ELR (cell line): ENCODE data around the gene SIN3B.
"Not testable (repeated sequence)": the region's sequence is repeated elsewhere in the genome, so short reads cannot be mapped to it uniquely, and the experiment has no call there.

ENCODE experiments used
- DNase-seq: peaks from one replicate; pipeline ENCODE4 v3.0.0-alpha.2; 2015; ENCODE audit warnings: low read depth

SIN3B gene

DNA sequence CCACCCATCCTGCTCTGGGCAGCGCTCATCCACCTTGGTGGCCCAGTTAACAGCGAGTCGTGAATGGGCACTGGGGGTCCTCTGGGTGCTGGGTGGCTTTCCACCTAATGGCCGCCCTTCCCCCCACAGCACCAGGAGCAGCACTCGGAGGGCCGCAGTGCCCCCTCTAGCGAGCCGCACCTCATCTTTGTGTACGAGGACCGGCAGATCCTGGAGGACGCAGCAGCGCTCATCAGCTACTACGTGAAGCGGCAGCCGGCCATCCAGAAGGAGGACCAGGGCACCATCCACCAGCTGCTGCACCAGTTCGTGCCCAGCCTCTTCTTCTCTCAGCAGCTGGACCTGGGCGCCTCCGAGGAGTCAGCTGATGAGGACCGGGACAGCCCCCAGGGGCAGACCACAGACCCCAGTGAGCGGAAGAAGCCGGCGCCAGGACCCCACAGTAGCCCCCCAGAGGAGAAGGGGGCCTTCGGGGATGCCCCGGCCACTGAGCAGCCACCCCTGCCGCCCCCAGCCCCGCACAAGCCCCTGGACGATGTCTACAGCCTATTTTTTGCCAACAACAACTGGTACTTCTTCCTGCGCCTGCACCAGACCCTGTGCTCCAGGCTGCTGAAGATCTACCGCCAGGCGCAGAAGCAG lies 40.3 kb downstream of the SIN3B start:
- no peak for DNase-seq

DNA sequence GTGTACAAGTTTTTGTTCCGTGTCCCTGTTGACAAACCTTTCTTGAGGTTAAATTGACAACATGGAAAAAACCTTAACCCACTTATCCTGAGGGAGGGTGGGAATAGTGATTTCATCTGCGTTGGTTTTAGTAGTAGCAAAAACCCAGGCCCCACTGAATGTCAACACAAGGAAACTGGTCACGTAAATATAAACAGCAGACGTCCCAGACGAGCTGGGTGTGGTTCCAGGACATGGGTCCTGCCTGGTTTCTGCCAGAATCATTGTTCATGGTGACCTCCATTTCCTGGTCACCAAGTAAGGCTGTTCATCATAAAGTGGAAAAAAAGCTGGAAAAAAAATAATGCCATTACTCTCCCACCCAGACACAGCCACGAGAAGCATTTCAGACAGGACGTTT lies 42.7 kb downstream of the SIN3B start:
- DNase-seq: no peak

DNA sequence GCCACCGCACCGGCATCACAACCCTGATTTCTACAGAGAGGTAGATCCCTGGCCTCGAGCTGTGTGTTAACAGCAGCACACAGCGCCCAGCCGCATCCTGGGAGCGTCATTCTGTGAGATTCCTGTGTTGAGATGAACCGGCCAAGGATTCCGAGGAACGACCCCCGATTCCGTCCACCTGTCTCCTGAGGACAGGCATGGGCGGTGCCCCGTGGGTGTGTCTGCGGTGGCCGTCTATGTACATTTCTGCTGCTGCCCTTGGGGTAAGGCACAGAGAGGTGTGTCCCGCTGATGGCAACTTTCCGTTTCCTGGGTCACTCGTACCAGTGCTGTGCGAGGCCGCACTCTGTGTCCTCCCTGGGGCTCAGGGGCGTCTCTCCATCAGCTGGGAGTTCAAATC lies 43.5 kb downstream of the SIN3B start:
- DNase-seq: no peak

DNA sequence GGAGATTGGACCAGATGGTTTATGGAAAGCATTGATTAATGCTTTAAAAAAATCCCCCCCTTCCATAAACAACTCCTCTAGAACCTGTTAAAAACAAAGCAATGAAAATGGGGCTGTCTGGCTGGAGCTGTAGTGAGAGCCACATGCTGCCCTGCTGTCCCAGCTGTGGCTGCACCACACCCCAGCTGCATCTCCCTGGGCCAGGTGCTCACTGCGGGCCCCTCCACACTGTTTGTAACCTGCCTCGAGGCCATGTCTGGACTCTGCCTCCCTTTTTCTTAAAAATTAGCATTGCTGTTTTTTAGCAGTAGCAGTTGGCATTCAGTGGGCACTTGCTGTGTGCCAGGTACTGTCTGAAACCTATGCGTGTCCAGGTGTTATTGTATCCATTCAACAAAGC lies 44.4 kb downstream of the SIN3B start:
- no peak for DNase-seq

DNA sequence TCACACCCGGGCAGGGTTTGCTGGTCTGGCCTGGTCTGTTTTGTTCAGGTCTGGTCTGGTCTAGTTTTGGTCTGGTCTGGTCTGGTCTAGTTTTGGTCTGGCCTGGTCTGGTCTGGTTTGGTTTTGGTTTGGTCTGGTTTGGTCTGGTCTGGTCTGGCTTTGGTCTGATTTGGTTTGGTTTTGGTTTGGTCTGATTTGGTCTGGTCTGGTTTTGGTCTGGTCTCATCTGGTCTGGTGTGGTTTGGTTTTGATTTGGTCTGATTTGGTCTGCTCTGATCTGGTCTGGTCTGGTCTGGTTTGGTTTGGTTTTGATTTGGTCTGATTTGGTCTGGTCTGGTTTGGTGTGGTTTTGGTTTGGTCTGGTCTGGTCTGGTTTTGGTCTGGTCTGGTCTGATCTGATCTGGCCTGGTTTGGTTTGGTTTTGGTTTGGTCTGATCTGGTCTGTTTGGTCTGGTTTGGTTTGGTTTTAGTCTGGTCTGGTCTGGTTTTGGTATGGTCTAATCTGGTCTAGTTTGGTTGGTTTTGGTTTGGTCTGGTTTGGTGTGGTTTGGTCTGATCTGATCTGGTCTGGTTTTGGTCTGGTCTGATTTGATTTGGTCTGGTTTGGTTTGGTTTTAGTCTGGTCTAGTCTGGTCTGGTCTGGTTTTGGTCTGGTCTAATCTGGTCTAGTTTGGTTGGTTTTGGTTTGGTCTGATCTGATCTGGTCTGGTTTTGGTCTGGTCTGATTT lies 45.2 kb downstream of the SIN3B start:
- no peak for DNase-seq

DNA sequence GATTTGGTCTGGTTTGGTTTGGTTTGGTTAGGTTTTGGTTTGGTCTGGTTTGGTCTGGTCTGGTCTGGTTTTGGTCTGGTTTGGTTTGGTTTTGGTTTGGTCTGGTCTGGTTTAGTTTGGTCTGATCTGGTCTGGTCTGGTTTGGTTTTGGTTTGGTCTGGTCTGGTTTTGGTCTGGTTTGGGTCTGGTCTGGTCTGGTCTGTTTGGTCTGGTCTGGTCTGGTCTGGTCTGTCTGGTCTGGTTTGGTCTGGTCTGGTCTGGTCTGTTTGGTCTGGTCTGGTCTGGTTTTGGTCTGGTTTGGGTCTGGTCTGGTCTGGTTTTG lies 45.7 kb downstream of the SIN3B start:
- DNase-seq: not testable (repeated sequence)

DNA sequence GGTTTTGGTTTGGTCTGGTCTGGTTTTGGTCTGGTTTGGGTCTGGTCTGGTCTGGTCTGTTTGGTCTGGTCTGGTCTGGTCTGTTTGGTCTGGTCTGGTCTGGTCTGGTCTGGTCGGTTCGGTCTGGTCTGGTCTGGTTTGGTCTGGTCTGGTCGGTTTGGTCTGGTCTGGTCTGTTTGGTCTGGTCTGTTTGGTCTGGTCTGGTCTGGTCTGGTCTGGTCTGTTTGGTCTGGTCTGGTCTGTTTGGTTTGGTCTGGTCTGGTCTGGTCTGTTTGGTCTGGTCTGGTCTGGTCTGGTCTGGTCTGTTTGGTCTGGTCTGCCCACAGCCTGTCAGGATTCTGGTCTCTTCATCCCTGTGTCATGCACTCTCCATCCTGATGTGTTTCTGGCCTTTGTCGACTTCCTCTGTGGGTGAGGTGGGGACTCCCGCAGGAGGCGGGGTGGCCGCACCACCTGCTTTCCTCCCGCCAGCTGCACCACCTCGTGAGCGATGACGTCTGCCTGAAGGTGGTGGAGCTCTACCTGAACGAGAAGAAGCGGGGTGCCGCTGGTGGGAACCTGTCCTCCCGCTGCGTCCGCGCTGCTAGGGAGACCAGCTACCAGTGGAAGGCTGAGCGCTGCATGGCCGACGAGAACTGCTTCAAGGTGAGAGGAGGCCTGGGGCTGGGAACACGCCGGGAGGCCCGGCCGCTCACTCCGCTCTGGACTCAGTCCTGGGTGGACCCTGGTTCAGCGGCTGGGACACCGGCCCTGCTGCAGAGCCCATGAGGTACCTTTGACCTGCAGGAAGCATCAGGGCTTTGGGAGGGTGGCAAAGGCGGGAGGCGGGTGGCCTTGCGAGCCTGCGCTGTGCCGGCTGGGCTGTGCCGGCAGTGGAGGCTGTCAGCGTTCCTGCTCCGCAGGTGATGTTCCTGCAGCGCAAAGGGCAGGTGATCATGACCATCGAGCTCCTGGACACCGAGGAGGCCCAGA lies 46.7 kb downstream of the SIN3B start:
- no peak for DNase-seq

DNA sequence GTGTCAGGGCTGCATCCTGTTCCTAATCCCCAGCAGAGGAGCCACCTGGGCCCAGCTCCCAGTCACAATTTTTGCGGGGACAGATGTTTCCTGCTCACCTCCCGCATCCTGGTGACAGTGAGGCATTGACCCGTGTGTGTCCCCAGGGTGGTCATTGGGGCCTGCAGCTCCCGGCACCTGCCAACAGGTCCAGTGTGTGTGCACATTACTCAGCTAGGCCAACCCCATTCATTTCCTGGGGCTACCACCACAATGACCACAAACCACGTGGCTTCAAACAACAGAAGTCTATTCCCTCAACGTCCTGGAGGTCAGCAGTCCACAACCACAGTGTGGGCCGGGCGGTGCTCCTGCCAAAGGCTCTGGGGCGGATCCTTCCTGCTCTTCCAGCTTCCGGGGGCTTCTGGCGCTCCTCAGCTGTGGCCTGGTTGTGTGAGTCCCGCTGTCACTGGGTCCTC lies 47.7 kb downstream of the SIN3B start:
- peak; percentile 77 for DNase-seq

DNA sequence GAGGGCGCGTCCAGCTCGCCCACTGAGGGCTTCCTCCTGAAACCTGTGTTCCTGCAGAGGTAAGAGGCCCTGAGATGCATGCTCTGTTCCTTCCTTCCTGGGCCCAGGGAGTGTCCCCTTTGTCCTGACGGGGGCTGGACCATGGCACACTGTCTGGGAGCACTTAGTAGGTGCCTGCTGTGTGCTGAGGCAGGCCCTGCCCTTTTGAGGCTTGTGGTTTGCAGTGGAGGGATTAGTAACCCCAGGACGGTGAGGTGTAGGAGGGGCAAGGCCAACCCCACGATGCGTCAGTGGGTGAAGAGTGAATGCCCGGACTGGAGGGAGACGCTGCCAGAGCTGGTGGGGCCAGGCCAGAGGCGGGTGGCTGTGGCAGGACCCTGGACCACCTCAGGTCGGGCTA lies 48.4 kb downstream of the SIN3B start:
- DNase-seq: peak; percentile 30

DNA sequence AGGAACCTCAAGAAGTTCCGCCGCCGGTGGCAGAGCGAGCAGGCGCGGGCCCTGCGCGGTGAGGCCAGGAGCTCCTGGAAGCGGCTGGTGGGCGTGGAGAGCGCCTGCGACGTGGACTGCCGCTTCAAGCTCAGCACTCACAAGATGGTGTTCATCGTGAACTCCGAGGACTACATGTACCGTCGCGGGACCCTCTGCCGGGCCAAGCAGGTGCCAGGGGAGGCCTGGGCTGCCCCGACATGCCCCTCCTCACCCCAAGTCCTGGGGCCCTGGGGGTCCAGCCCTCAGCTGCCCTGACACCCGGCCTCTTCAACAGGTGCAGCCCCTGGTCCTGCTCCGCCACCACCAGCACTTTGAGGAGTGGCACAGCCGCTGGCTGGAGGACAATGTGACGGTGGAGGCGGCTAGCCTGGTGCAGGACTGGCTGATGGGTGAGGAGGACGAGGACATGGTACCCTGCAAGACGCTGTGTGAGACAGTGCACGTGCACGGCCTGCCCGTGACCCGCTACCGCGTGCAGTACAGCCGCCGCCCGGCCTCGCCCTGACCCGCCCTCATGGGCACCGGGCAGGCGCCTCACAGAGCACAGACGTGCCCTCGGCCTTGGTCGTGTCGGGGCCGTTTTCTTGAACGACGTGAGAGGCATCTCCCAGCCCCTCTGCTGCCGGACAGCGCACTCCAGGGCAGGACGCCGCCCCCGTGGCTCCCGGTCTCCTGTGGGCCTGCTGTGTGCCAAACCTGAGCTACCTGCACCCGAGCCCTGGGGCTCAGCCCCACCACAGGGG lies 49.2 kb downstream of the SIN3B start:
- DNase-seq: no peak

DNA sequence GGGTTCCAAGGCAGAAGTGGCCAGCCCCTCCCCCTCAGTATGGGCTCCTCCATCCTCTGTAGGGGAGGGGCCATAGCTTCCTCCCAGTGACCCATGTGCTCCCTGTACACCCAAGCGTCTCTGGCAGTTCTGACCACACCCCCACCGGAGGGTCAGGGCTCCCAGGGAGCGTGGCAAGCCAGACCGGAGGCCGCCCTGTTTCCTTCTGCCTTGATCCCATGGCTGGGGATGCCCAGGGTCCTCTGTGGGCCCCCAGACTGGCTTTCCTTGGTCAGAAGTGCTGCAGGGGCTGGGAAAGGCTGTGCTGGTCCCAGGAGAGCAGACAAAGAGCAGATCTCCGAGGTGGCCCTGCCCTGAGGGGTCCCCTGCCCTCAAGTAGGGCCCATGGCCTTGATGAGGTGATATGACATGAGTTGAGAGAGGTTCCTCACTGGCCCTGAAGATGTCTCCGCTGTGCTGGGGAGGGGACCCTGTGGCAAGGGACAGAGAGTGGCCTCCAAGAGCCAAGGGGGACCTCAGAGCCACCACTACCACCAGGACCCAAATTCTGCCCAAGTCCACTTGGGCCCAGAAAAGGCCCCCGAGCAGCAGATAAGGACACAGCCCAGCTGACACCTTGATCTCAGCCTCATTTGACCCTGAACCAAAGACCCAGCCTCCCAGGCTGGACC lies 51.8 kb downstream of the SIN3B start:
- DNase-seq: no peak

DNA sequence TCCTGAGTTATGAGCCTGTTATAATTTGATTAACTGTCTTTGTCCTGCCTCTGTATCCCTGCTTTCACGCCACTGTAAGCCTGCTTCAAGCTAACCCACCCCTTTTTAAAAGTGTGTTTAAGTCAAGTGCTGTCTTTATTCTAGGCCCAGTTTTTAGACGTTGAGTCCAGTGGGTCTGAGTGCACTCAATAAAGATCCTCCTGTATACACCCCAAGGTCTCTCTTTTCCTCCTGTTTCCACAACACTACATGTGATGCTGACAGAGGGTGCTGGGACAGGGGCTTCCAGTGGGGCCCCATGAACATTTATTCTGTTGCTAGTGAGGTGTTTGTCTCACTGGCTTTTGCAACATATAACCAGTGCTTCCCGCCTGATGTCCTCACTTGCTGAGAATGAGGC lies 52.9 kb downstream of the SIN3B start:
- DNase-seq: no peak

DNA sequence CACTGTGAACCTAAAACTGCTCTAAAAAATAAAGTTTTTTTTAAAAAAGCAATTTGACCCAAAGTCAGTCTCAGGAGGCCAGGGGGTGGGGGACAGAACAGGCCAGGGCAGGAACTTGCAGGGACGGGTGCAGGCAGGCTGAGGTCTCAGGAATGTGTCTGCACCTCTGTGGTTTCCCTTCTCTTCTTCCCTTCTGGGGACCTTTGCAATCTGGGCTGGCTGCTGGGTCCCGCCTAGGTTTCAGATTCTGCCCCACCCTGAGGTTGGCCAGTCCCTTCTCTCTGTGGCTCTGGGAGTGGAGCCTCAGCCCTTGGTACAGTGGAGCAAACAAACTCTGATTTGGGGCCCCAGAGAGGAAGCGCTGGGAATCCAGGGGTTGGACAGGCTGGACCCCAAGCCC lies 54.3 kb downstream of the SIN3B start:
- no peak for DNase-seq

DNA sequence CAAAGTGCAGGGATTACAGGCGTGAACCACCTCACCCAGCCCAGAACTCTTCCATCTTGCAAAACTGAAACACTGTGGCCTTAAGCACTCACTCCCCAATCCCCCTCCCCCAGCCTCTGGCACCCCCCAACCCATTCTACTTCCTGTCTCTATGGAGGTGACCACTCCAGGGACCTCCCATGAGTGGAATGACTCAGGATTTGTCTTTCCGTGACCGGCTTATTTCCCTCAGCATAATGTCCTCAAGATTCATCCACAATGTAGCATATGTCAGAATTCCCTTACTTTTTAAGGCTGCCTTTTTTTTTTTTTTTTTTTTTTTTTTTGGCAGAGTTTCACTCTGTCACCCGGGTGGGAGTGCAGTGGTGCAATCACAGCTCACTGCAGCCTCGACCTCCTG lies 56.0 kb downstream of the SIN3B start:
- DNase-seq: no peak

DNA sequence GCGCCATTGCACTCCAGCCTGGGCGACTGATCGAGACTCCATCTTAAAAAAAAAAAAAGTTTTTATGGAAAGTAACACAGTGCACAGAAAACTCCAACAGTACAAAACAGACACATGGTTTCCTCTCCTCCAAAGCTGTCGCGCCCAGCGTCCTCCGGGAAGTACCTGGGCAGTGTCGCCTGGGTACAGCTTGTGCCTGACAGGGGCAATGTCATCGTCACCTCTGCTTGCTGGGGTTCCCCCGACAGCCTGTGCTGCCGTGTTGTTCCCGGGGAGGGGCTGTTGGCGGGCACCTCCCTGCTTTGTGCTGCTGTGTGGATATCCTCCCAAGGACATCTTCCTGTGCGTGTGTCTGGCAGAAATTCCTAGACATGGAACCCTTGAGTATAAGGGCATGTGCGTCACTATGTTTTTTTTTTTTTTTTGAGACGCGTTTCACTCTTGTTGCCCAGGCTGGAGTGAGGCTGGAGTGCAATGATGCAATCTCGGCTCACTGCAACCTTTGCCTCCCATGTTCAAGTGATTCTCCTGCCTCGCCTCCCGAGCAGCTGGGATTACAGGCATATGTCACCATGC lies 57.2 kb downstream of the SIN3B start:
- DNase-seq: peak; percentile 31

DNA sequence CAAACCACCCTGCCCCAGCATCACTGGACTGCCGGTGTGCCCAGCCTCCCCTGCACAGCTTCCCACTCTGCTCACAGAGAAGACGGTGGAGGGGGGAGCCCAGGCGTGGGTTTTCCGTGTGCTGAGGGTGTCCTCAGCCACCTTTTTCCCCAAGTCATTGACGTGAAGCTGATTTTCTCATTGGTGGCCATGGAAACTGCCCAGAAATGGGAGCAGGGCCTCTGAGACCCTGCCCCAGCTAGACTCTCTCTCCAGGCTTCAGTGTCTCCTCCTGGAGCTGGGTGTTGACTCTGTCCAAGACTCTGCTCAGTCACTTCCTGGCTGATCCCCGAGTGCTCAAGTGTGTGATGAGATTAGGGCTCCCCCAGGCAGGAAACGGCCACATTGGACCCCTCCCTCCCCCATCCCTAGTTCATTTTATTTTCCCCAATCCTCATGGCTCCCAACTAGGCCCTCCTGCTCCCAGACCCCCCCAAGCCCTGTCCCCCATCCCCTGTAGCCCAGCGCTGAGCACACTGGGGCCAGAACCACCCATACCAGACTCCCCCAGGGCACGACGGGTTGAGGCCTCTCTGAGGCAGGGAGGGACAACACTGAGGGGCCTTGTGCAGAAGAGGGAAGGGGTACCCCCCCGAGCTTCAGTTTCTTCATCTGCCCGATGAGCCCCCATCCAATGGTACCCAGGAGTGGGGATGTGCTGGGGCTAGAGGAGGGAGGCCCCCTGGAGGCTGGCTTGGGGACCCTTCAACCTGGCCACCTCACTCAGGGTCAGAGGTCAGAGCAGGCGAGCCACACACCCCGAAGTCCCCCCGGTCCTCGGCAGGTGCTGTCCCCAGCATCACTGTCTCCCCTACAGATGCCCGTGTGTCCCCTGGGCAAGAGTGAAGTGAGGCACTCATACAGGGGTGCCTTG lies 58.4 kb downstream of the SIN3B start:
- peak; percentile 12 for DNase-seq

DNA sequence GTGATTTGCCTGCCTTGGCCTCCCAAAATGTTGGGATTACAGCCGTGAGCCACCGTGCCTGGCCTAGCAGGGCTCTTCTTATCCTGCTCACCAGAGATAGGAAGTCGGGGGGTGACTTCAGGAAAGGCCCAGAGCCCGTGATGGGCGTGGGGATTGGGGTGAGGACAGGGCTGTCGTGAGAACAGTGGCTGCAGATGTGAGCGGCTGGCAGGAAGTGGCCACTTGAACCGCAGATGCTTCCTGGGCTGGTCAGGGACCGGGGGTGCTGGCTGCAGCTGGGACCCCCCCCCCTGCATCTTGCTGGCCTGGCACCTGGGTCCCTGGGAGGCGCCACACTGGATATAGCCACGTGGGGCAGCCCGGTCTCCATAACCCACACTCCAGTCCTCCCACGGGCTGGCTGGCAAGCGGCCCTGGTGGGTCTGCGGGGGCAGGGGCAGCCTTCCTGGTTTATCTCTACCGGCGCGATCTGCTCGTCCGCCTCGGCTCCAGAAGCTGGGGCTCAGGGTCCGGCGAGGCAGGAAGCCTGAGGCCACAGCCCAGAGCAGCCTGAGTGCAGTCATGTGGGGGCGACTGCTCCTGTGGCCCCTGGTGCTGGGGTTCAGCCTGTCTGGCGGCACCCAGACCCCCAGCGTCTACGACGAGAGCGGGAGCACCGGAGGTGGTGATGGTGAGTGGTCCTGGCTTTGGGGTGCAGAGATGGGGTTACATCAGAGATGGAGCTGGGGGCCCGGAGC lies 59.6 kb downstream of the SIN3B start, which contains the start of gene F2RL3:
Gene F2RL3 (plus strand): TSS at position 371 of the 737 bp plus-strand sequence. CDS start 191 bp downstream, at position 562.
- DNase-seq: peak; percentile 27

DNA sequence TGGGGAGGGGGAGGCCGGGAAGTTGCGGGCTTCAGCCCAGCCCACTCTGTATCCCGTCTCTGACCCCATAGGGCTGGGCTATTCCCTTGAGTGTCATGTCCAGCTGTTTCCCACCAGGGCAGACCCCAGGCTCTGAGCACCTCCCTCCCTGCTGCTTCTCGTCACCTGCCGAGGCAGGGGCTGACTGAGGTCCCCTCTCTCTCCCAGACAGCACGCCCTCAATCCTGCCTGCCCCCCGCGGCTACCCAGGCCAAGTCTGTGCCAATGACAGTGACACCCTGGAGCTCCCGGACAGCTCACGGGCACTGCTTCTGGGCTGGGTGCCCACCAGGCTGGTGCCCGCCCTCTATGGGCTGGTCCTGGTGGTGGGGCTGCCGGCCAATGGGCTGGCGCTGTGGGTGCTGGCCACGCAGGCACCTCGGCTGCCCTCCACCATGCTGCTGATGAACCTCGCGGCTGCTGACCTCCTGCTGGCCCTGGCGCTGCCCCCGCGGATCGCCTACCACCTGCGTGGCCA lies 60.2 kb downstream of the SIN3B start:
- DNase-seq: no peak

DNA sequence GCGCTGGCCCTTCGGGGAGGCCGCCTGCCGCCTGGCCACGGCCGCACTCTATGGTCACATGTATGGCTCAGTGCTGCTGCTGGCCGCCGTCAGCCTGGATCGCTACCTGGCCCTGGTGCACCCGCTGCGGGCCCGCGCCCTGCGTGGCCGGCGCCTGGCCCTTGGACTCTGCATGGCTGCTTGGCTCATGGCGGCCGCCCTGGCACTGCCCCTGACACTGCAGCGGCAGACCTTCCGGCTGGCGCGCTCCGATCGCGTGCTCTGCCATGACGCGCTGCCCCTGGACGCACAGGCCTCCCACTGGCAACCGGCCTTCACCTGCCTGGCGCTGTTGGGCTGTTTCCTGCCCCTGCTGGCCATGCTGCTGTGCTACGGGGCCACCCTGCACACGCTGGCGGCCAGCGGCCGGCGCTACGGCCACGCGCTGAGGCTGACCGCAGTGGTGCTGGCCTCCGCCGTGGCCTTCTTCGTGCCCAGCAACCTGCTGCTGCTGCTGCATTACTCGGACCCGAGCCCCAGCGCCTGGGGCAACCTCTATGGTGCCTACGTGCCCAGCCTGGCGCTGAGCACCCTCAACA lies 60.8 kb downstream of the SIN3B start:
- DNase-seq: no peak
